Kidney (tissue), 14 donors: Measurements from ENCODE around the gene LSAMP. TPM values are rescaled to one million over a fixed set of nuclear protein-coding genes. Genes with fewer than 3 reads are reported as not detected.
A peak's percentile ranks its signal among the peaks of the same experiment; 100 is the strongest.

Experiments used
- DNase-seq, 5 donors: peaks; one replicate each; pipeline ENCODE4 v3.0.0-alpha.2; 2013 to 2020
- FAIRE-seq: peaks from 2 replicates; lab custom pipeline; 2012; peaks lifted over from hg19 to GRCh38; lab: Jason Lieb, UNC
- H3K27ac ChIP-seq, 2 donors: one replicate each; pipeline ENCODE4 v1.7.0; 2013; ENCODE audit warnings: low read depth in 2 of 2, low read length in 2 of 2, inconsistent platforms in 1 of 2
- H3K27me3 ChIP-seq: one replicate; pipeline ENCODE4 v1.7.1; 2013; ENCODE audit warnings: low read length, inconsistent platforms; ENCODE audit not compliant: control insufficient read depth, insufficient read depth
- H3K36me3 ChIP-seq, 3 donors: one replicate each; pipeline versions ENCODE4 v1.7.0 to v1.7.1; 2013; ENCODE audit warnings: low read length in 3 of 3, control low read depth in 1 of 3, inconsistent platforms in 1 of 3; ENCODE audit not compliant: insufficient read depth in 3 of 3, control insufficient read depth in 2 of 3
- H3K4me1 ChIP-seq, 3 donors: one replicate each; pipeline versions ENCODE4 v1.7.0 to v1.7.1; 2013; ENCODE audit warnings: low read length in 3 of 3, inconsistent platforms in 1 of 3, low read depth in 1 of 3; ENCODE audit not compliant: control insufficient read depth in 2 of 3, insufficient read depth in 2 of 3
- H3K4me3 ChIP-seq, 3 donors: one replicate each; pipeline versions ENCODE4 v1.7.0 to v1.8.1; 2013; ENCODE audit warnings: low read length in 3 of 3, control low read depth in 1 of 3, inconsistent platforms in 1 of 3
- H3K9ac ChIP-seq, 3 donors: one replicate each; pipeline versions ENCODE4 v1.7.0 to v1.7.1; 2013; ENCODE audit warnings: low read length in 3 of 3, control low read depth in 1 of 3, inconsistent platforms in 1 of 3
- H3K9me3 ChIP-seq, 3 donors: one replicate each; pipeline versions ENCODE4 v1.7.0 to v1.7.1; 2013; ENCODE audit warnings: low read length in 3 of 3, control low read depth in 1 of 3, inconsistent platforms in 1 of 3; ENCODE audit not compliant: control insufficient read depth in 2 of 3, insufficient read depth in 1 of 3
- CTCF ChIP-seq: IDR thresholded peaks from 3 replicates; pipeline ENCODE4 v1.5.1; 2012; ENCODE audit warnings: mild to moderate bottlenecking, moderate library complexity, borderline replicate concordance; ENCODE audit not compliant: insufficient read depth; ENCODE audit errors: extremely low read depth
- intact Hi-C: fragments of 100-400 bp; cut with DNase I; formaldehyde crosslinking; loops from one replicate; pipeline ENCODE4 v1.11.1; 2022
- polyA plus RNA-seq: library from polyadenylated mRNA; stranded (reverse); fragments of 350-450 nt; fragmentation: Illumina TruSeq; extraction: RNeasy Lipid Tissue Mini Kit (QIAGEN cat#74804); gene quantifications from one replicate; pipeline ENCODE4 v1.2.3, GENCODE V29; 2014; ENCODE audit warnings: low read depth, low replicate concordance; ENCODE audit not compliant: insufficient read depth
- total RNA-seq: library from RNA; stranded (reverse); fragmentation: NEBNext Ultra II Directional; extraction: Animal tissue kit (Norgen Biotek cat#: 25700); gene quantifications from one replicate; pipeline ENCODE4 v1.2.1, GENCODE V29; 2021
- donor health status: control.
- donor health status: control.
- donor health status: control.
- donor health status: control.
- donor health status: control.
- donor health status: DM: yes; HTN: yes; CAD: no.
- donor health status: Normal renal cell carcinoma (clear cell type).

Gene LSAMP
- total and polyA plus RNA-seq, 2 donors from 2014 or later: 1.4 to 3.5 TPM

- intact Hi-C loops: no loop called here
- no peaks in the 10 kb centered on the region for H3K36me3 ChIP-seq
- H3K4me3 ChIP-seq: no peak overlapping the region
- no peaks in the 10 kb centered on the region for H3K9me3 ChIP-seq
- H3K27me3 ChIP-seq: no peaks in the 10 kb centered on the region
- no peak for FAIRE-seq
- DNase-seq: no peak
- TF ChIP-seq CTCF: no peak
- H3K9ac ChIP-seq: no peak overlapping the region
- H3K27ac ChIP-seq: no peak overlapping the region
- no peaks in the 10 kb centered on the region for H3K4me1 ChIP-seq
Measured at GRCh38 chr3:116161575-116162525, 283.4 kb downstream of the LSAMP start.

GRCh38 chr3:116160594-116160993, 284.7 kb downstream of the LSAMP start:
- Histone ChIP-seq H3K9ac (no peak overlapping the region), H3K27ac (no peak overlapping the region), H3K36me3 (no peaks in the 10 kb centered on the region), H3K9me3 (no peaks in the 10 kb centered on the region), H3K4me1 (no peaks in the 10 kb centered on the region), H3K27me3 (no peaks in the 10 kb centered on the region), H3K4me3 (no peak overlapping the region)
- DNase-seq (no peak), FAIRE-seq (no peak)
- TF ChIP-seq CTCF: no peak
- intact Hi-C loops: no loop called here

- FAIRE-seq: no peak
- TF ChIP-seq CTCF: no peak
- Histone ChIP-seq H3K36me3 (no peaks in the 10 kb centered on the region), H3K27ac (no peak overlapping the region), H3K9ac (no peak overlapping the region), H3K4me1 (no peaks in the 10 kb centered on the region), H3K27me3 (no peaks in the 10 kb centered on the region), H3K9me3 (no peaks in the 10 kb centered on the region), H3K4me3 (no peak overlapping the region)
- DNase-seq: peak in 3 of 5 donors; percentile 40 to 66 (median 43)
- intact Hi-C loops: no loop called here
Measured at GRCh38 chr3:116155841-116156240, 289.4 kb downstream of the LSAMP start.
